Measurements from ENCODE around the gene PLSCR5. TPM values are rescaled to one million over a fixed set of nuclear protein-coding genes. Genes with fewer than 3 reads are reported as not detected.

The PLSCR5 gene
- polyA plus RNA-seq, 1 donor = not detected

DNA sequence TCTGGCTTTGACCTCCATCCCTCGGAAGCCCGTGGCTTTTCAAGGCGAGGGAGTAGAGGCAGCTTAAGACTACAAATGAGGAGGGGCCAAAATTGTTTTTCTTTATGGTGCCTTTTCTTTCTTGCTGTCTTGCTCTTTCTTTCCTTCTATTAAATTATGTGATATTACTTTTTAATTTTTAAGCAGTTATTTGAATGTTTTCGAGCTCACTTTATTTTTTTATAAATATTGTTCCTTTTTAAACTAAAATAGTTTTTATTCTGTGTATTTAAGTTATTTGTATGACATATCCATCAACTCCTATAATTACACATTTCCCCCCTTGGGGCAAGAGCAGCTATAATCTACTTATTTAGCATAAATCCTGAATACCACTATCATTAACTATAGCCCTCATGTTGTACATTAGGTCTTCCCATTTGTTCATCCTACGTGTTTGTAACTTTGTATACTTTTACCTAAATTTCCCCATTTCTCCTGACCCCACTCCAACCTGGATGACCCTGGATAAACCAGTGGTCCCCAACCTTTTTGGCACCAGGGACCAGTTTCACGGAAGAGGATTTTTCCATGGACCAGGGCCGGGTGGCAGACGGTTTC is 60.1 kb downstream of the PLSCR5 start:
- no peak for DNase-seq (ENCODE audit: low read depth)

DNA sequence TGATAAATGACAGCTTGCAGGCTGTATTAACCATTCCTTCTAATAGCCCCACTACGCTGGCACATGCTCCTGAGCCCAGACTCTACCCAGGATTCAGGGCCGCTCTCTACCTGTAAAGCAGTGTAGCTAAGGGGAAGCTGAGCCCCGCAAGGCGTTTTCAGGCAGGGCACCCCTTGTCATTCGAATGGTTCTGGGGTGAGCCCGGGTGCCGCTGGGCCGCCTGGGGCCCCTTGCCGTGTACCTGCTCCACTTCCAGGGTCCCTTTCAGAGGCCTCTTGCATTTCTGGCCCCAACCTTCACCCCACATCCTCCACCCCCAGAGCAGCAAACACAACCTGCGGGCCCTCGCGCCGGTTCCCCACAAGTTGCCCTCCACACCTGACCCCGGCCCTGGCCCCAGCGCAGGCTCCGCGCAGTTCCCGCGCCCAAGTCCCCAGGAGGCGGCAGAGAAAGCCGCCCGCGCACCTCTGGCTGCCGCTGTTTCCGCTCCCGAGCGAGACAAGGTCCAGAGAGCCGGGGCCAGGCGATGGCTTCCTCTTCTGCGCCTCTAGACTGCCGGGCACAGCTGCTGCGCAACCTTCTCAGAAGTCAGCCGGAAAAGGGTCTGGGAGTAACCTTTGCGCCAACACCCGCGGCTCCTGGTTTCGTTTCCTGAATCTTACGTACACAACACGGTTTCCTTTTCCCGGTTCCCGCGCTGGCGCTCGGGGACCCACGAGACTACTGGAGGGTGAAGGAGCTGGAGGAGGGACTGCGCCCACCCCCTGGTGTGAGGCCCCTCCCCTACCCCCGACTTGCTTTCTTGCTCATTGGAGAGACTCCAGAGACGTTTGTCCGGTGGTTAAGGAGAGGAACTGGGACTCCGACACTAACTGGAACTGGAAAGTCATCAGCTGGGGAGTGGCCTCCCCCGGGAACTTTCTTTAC is 60.9 kb downstream of the PLSCR5 start, which contains the start of gene PLSCR1:
Gene PLSCR1, minus strand, starts transcription at position 606 of the 927 bp plus-strand sequence. CDS start 8,055 bp downstream, outside the sequence.
- DNase-seq (ENCODE audit: low read depth) = peak; percentile 62

DNA sequence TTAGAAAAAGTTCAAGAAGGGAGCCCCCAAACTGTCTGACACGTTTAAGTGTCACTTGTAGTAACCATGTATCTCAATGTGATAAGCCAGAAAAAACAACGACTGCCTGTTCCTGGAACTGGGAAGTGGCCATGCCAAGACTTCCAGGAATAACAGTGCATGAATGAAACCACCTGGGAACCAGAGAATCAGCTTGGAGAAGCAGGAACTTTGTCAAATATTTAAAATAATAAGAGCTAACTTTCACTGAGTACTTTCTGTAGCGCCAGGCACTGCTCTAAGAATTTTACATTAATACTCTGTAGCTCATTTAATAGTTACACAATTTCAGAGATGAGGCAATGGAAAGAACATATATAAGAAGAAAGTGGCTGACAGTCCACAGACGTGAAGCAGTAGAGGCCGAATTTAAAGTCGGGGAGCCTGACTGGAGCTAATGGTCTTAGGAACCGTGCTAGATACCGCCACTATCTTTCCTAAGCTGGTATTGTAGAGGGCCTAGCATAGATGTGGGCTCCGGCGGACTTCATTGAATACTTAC is 61.6 kb downstream of the PLSCR5 start:
- DNase-seq (ENCODE audit: low read depth) = peak; percentile 31

DNA sequence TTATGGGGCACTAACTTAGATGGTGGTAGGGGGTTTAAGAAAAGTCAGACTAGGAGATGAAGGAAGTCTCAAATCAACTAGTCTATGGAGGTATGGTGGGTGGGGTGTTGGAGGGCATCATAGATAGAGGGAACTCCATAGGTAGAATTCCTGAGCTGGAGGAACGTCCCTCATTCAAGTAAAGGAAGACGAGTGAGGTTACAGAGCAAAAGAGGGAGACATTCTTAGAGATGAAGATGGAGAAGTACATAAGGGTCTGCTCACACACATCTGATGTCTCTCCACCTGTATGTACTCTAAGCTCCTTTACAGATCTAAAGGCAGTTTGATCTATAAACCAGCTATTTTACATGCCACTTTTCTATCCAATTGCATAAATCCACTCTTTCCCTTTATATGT is 62.2 kb downstream of the PLSCR5 start:
- DNase-seq (ENCODE audit: low read depth) = no peak

DNA sequence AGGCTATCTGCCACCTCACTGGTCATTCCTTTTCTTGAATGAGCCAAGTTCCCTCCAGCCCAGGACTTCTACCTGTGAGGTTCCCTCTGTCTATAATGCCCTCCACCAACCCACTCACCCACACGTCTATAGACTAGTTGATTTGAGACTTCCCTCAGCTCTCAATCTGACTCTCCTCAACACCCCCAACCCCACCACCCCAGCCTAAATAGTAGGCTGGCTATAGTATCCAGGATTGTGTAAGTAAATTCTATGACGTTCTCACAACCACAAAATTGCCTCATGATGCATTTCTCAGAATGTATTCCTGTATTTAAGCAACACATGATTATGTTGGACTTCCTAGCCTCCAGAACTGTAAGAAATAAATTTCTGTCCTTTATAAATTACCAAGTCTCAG is 63.0 kb downstream of the PLSCR5 start:
- no peak for DNase-seq (ENCODE audit: low read depth)

DNA sequence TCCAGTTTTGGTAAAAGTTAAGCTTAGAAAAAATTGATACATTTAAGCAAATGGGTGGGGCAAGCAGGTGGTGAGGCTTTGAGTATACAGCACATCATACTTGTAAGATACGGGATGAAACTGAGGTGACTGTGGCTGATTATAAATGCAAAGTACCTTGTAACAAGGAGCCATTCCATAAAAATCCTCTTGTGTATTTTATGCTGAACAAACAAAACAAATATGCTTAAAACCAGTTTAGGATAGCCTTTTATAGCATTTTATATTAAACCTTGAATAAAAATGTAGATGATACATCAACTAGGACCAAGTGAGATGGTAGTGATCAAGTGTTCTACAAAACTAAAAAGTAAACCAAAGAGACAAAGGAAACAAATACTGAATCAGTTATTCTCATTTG is 64.2 kb downstream of the PLSCR5 start:
- no peak for DNase-seq (ENCODE audit: low read depth)

DNA sequence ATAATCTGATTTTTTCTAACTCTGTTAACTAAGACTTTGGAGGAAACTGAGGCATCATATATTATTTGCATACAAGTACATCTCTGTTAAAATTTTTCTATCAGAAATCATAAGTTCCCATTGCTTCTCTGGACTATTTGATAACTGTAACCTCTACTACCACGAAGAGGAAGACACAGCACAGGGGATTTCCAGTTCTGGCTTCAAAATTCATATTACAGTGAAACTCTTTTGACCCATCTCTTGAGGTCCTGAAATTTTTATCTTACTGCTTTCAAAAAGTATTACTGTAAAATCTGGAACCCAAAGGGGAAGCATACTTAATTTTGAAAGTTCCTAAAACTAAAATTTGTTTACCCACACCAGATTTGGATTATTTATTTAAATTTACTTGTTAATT is 64.9 kb downstream of the PLSCR5 start:
- DNase-seq (ENCODE audit: low read depth) = no peak

DNA sequence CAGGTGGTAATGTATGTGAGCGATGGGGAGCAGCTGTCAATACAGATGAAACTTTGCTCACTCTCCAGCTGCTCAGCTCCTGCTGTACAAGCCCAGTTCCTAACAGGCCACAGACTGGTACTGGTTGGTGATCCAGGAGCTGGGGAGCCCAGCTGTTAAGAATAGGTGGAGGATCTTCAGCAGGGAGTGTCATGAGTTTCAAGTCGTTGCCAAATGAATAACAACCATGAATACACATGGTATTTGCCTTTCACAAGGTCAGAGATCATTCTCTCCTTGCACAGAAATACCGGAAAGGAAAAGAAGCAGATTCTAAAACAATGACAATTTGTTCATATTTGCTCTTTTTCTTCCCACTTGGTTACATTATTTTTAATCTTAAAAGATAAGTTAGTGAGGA is 65.8 kb downstream of the PLSCR5 start:
- DNase-seq (ENCODE audit: low read depth) = no peak

DNA sequence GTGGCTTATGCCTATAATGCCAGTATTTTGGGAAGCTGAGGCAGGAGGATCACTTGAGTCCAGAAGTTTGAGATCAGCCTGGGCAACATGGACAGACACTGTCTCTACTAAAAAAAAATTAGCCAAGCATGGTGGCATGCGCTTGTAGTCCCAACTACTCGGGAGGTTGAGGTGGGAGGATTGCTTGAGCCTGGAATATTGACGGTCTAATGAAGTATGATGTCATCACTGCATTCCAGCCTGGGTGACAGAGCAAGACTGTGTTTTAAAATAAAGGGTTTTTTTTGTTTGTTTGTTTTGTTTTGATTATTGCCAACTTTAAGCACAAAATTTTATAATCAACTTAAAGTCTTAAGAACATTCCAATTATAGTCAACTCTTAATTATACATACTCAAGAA is 67.5 kb downstream of the PLSCR5 start:
- no peak for DNase-seq (ENCODE audit: low read depth)

DNA sequence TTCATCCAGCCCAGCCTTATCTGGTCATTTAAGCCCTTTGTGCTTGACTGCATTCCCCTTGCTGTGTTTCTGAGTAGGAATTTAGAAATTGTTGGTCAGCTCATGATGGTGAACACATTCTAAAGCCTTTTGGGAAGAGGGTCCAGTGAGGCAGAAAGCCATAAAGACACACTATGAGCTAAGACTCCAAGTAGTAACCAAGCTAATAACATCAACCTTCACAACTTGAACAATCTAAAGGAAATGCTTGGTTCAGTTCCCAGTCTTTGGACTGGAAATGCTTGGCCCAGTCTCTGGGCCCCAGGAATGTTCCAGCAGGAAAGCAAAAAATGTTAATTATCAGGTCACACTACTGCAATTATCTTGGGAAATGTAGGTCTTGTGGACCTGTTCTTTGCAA is 68.5 kb downstream of the PLSCR5 start:
- DNase-seq (ENCODE audit: low read depth) = no peak

Other genes with a start within 250 kb of the PLSCR5 start
- not detected for gene PLSCR2, start 135.8 kb downstream of the PLSCR5 start, polyA plus RNA-seq (ENCODE audit: insufficient read length)
- 13.0 TPM for gene PLSCR1, start 60.7 kb downstream of the PLSCR5 start, polyA plus RNA-seq (ENCODE audit: insufficient read length)

All from forelimb muscle (tissue), 1 donor.